ENCODE data around the gene UQCR11.

Gene UQCR11

DNA sequence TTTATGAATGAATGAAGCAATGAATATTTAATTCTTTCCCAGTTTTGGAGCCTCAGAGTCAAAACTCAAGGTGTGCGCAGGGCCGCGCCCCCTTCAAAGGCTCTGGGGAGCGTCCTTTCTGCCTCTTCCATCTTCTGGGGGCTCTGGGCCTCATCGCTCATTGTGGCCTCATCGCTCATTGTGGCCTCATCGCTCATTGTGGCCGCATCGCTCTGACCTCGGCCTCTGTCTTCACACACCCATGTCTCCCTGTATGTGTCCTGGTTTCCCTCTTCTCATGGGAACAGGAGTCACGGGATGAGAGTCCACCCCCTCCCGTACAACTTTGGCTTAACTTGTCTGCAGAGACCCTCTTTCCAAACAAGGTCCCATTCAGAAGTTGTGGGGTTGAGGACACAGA, 33.9 kb downstream of the UQCR11 start:
- DNase-seq (ENCODE audit: low read depth in 1 of 2, low spot score in 1 of 2) = no peak

GRCh38 chr19:1570836-1571235, 34.4 kb downstream of the UQCR11 start:
- no peak for DNase-seq (ENCODE audit: low read depth in 1 of 2, low spot score in 1 of 2)

- DNase-seq (ENCODE audit: low read depth in 1 of 2, low spot score in 1 of 2) = no peak
These were observed 35.3 kb downstream of the UQCR11 start for GRCh38 chr19:1569997-1570396.

- peak; percentile 65 to 79 for DNase-seq (ENCODE audit: low read depth in 1 of 2, low spot score in 1 of 2)
These were observed 36.8 kb downstream of the UQCR11 start, which contains the start of gene MEX3D for GRCh38 chr19:1568320-1569019. Gene MEX3D (minus strand): TSS chr19:1568325. CDS start chr19:1568058, 267 bp downstream.

DNA sequence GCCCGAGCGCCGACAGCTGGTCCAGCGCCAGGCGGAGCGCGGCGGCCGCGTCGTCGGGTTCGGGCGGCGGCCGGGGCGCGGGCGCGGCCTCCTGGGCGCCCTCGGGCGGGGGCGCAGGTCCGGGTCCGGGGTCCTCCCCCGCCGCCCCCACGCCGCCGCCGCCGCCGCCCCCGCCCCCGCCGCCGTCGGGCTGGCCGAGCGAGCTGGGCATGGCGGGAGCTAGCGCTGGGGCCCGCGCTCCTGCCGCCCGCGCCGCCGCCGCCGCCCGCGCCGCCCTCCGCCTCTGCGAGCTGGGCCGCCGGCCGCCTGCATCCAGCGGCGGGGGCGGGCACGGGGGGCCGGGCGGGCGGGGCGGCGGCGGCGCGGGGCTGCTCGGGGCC, 37.4 kb downstream of the UQCR11 start:
- no peak for DNase-seq (ENCODE audit: low read depth in 1 of 2, low spot score in 1 of 2)

DNA sequence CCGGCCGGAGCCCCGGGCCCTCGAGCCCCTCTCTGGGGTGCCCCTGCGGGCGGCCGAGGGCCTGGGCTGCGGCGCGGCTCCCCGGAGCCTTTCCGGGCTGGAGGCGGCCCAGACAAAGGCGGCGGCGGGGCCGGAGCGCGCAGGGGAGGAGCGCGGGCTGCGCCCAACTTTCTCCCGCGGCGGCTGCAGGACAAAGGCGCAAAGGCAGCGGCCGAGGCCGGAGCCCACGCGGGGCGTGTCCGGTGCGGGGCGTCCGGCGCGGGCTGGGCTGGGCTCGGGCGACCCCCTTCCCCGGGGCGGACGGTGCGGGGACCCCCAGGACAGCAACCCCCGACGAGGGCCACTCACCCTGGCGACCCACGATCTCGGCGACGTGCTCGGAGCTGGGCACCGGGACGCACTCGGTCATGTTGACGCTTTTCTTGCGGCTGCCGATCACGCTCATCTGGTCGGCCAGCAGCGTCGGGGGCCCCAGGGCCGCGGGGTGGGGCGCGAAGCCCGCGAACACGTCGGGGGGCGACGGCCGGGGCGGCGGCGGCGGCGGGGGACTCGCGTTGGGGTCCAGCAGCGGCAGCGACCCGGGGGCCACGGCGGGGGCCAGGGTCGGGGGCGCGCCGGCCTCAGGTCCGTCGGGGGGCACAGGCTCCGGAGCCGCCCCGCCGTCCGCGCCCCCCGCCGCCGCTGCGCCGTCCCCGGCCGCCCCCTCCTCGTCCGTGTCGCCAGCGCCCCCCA, 38.0 kb downstream of the UQCR11 start:
- no peak for DNase-seq (ENCODE audit: low read depth in 1 of 2, low spot score in 1 of 2)

- no peak for DNase-seq (ENCODE audit: low read depth in 1 of 2, low spot score in 1 of 2)
These were observed 38.7 kb downstream of the UQCR11 start for GRCh38 chr19:1566392-1567115.

- no peak for DNase-seq (ENCODE audit: low read depth in 1 of 2, low spot score in 1 of 2)
These were observed 42.0 kb downstream of the UQCR11 start for GRCh38 chr19:1563251-1563650.

DNA sequence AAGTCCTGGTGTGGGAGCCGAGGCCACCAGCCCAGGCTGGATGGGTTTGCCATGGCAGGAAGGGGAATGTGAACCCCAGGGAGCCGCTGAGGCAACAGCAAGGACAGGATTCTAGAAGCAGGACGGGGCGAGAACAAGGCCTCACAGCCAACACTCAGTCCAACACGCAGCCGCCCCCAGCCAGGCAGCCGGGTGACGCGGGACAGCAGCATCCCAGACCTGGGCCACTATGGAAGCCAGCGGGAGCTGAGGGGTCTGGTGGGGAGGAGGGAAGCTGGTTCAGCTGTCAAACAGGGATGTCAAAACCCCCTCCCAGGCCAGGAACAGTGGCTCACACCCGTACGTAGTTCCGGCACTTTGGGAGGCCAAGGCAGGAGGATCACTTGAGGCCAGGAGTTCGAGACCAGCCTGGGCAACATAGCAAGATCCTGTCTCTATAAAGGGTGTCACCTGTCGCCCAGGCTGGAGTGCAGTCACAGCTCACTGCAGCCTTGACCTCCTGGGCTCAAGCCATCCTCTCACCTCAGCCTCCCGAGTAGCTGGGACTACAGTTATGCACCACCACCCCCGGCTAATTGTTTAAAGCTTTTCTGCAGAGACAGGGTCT, 43.9 kb downstream of the UQCR11 start:
- DNase-seq (ENCODE audit: low read depth in 1 of 2, low spot score in 1 of 2) = no peak

DNA sequence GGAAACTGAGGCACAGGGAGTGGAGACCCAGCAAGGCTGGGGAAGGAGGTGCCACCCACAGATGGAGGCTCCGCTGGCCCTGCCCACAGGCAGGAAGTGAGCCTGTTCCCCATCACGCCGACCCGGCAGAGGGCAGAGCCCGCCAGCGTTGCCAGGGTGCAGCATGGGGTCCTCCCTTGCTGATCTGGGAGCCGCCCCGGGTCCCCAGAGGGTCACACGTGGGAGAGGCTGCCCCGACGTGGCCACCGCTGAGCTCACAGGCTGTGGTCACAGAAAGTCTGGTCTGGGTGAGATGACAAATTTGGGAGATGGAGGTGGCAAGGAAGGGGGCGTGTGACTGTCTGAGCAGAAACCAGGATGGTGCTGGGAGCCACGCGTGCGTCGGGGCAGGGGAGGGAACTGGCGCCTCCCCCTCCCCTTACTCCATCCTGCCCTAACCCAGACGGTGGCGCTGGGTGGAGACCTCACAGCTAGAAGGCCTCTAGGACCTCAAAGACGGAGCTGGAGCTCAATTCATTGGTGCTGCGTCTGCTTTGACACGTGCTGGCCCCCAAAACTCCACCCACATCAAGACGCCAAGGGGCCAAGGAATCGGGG, 44.9 kb downstream of the UQCR11 start:
- no peak for DNase-seq (ENCODE audit: low read depth in 1 of 2, low spot score in 1 of 2)

- no peak for DNase-seq (ENCODE audit: low read depth in 1 of 2, low spot score in 1 of 2)
These were observed 46.7 kb downstream of the UQCR11 start for GRCh38 chr19:1558552-1558951.

DNA sequence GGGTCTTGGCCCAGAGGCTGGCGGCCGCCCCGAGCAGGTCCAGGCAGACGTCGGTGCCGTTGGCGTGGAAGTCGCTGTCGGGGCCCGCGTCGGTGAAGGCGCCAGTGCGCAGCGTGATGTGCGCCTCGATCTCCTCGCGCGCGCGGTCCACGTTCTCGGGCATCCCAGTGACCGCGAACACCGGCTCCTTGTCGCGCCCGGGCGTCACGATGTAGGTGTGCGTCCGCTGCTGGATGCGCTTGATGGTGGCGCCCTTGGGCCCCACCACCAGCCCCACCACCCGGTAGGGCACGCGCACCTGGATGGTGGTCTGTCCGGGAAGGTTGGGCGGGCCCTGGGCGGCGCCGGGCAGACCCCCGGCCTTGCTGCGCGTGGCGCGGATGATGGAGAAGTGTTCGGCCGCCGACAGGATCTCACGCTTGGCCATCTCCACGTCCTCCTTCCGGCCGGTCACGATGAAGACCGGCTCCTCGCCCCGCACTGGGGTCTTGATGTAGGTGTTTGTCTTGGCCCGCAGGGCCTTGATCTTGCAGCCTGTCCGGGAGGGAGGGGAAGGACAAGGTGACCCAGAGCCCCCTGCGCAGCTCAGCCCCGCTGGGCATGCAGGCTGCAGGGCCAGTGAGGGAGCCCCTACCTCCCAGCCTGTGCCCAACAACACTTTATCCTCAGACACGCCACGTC, 48.7 kb downstream of the UQCR11 start:
- DNase-seq (ENCODE audit: low read depth in 1 of 2, low spot score in 1 of 2) = no peak

DNA sequence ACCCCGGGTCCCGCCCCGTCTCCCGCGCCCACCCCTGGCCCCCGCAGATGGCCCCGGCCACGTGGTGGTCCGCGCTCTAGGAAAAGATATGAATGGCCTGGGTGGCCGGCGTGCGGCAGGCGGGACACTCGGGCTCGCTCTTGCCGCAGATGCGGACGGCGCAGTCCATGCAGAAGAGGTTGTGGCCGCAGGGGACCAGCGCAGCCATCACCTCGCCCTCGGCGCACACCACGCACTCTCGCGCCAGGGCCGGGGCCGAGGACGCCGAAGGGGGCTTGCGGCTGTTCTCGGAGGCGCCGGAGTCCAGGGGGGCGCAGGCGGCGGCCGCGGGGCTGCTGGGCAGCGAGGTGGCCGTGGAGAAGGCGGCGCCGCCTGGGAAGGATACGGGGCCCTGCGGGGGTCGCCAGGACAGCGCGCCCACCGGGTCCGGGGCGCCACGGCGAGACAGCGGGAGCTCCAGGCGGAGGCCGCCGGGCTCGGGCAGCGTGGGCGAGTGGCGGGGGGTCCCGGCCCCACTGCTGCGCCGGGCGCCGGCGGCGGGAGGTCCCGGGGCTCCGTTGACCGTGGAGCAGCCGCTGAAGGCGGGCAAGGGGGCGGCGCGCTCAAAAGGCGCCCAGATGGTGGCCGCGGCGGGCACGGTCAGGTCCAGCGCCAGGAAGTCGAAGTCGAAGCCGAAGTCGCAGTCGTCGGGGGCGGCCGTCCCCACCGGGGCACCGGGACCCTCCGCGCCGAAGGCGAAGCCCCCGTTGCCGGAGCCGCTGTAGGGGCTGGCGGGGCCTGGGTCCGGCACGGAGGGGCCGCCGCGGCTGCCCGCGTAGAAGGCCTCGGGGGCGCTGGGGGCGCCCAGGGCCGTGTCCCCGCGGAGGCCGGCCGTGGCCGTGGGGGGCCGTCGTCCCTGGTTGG, 49.5 kb downstream of the UQCR11 start:
- DNase-seq (ENCODE audit: low read depth in 1 of 2, low spot score in 1 of 2) = no peak

- no peak for DNase-seq (ENCODE audit: low read depth in 1 of 2, low spot score in 1 of 2)
These were observed 50.3 kb downstream of the UQCR11 start for GRCh38 chr19:1554968-1555367.

DNA sequence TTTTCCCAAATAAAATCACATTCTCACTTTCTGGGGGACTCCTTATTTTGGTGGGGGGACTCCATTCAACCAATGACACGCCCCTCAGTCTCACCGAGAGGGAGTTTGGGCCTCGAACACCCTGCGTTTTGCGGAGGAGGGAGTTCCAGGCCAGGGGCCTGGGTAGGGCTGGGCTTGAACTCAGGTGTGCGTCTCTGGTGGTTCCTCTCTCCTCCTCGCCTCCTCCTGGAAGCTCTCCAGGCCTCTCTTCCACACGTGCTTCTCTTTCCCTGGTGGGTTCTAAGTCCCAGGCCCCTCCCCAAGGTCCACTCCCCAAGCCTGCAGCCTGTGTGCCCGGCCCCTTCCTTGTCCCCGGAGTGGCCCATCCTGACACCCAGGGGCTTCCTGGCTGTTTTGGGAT, 51.8 kb downstream of the UQCR11 start:
- no peak for DNase-seq (ENCODE audit: low read depth in 1 of 2, low spot score in 1 of 2)

- no peak for DNase-seq (ENCODE audit: low read depth in 1 of 2, low spot score in 1 of 2)
These were observed 53.9 kb downstream of the UQCR11 start for GRCh38 chr19:1551068-1552040.

DNA sequence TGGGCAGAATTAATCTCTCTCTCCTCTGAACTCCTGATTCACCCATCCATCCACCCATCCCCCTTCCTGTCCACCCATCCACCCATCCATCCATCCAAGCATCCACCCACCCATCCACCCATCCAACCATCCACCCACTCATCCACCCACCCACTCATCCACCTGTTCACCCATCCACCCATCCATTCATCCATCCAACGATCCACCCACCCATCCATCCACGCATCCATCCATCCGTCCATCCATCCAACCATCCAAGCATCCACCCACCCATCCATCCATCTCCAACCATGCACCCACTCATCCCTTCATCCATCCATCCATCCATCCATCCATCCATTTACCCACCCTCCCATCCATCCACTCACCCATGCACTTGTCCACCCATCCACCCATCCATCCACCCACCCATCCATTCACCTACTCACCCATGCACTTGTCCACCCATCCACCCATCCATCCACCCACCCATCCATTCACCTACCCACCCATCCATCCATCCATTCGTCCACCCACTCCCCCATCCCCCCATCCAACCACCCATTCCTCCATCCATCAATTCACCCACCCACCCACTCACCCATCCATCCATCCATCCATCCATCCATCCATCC, 55.8 kb downstream of the UQCR11 start:
- no peak for DNase-seq (ENCODE audit: low read depth in 1 of 2, low spot score in 1 of 2)

Measured in activated T-helper 1 cell treated with anti-CD3 and anti-CD28 coated beads, Interleukin-2, amount 50 U/mL, for 16 hours (primary cell).